Erythroblast (primary cell): ENCODE data around the gene ENOX1.

Experiments used
- DNase-seq, 2 experiments: peaks; one replicate each; lab custom pipeline; 2025; lab: John Stamatoyannopoulos, UW
- GATA1 ChIP-seq: IDR thresholded peaks from 2 replicates; pipeline ENCODE4 v1.6.1; 2011; ENCODE audit warnings: low read depth, mild to moderate bottlenecking, control low read depth, low read length, moderate library complexity
- POLR2A ChIP-seq: IDR thresholded peaks from 2 replicates; pipeline ENCODE4 v1.6.1; 2011; ENCODE audit warnings: mild to moderate bottlenecking, low read length

Gene ENOX1

GRCh38 chr13:43799191-43799590 lies 12.4 kb upstream of the ENOX1 start:
- DNase-seq, result no peak
- TF ChIP-seq POLR2A, result no peak
- no peak for TF ChIP-seq GATA1

GRCh38 chr13:43797869-43798268 lies 11.1 kb upstream of the ENOX1 start:
- TF ChIP-seq POLR2A (no peak), GATA1 (no peak)
- DNase-seq, result no peak

GRCh38 chr13:43797159-43797558 lies 10.4 kb upstream of the ENOX1 start:
- no peak for DNase-seq
- TF ChIP-seq GATA1 (no peak), POLR2A (no peak)

GRCh38 chr13:43794416-43794815 lies 7.6 kb upstream of the ENOX1 start:
- DNase-seq, result no peak
- TF ChIP-seq GATA1 (no peak), POLR2A (no peak)

GRCh38 chr13:43792076-43792881 lies 5.5 kb upstream of the ENOX1 start:
- TF ChIP-seq GATA1 (no peak), POLR2A (no peak)
- no peak for DNase-seq

GRCh38 chr13:43787997-43788396 lies 1.2 kb upstream of the ENOX1 start:
- TF ChIP-seq POLR2A, result no peak
- TF ChIP-seq GATA1, result no peak
- DNase-seq, result peak; percentile 4 to 15

- TF ChIP-seq POLR2A (no peak), GATA1 (no peak)
- DNase-seq, result no peak
These were observed 733 bp upstream of the ENOX1 start for GRCh38 chr13:43787518-43787891.

GRCh38 chr13:43786472-43786765 lies 353 bp downstream of the ENOX1 start:
- no peak for DNase-seq
- TF ChIP-seq POLR2A (no peak), GATA1 (no peak)

GRCh38 chr13:43785650-43786471 lies 911 bp downstream of the ENOX1 start:
- TF ChIP-seq GATA1 (no peak), POLR2A (no peak)
- DNase-seq, result peak; percentile 21 to 30

GRCh38 chr13:43785261-43785649 lies 1.5 kb downstream of the ENOX1 start:
- no peak for DNase-seq
- TF ChIP-seq GATA1, result no peak
- no peak for TF ChIP-seq POLR2A

- DNase-seq, result no peak
- TF ChIP-seq GATA1 (no peak), POLR2A (no peak)
These were observed 2.3 kb downstream of the ENOX1 start for GRCh38 chr13:43784496-43784895.

- DNase-seq, result peak in 1 of 2 experiments; percentile 3
- no peak for TF ChIP-seq GATA1
- TF ChIP-seq POLR2A, result no peak
These were observed 3.0 kb downstream of the ENOX1 start for GRCh38 chr13:43783820-43784219.

- no peak for DNase-seq
- no peak for TF ChIP-seq POLR2A
- TF ChIP-seq GATA1, result no peak
These were observed 4.1 kb downstream of the ENOX1 start for GRCh38 chr13:43782686-43783085.

- TF ChIP-seq POLR2A, result no peak
- TF ChIP-seq GATA1, result no peak
- no peak for DNase-seq
These were observed 6.1 kb downstream of the ENOX1 start for GRCh38 chr13:43780666-43781065.
